H1 (cell line): Measurements from ENCODE around the gene LAIR1. TPM values are rescaled to one million over a fixed set of nuclear protein-coding genes. Genes with fewer than 3 reads are reported as not detected.

Experiments used
- GABPA ChIP-seq: IDR thresholded peaks from 2 replicates; pipeline ENCODE4 v1.6.1; 2011; ENCODE audit warnings: mild to moderate bottlenecking, low read length, moderate library complexity, borderline replicate concordance; ENCODE audit not compliant: insufficient read depth
- POLR2A ChIP-seq, 2 experiments: IDR thresholded peaks; 1 replicate in 1 of 2; 2 replicates in 1 of 2; pipeline ENCODE4 v1.6.1; 2011; ENCODE audit warnings: low read depth in 2 of 2, low read length in 2 of 2, mild to moderate bottlenecking in 2 of 2; ENCODE audit errors: control extremely low read depth in 1 of 2
- RNF2 ChIP-seq: fragments of 200-900, 300-1000 bp; sonication (generic); IDR thresholded peaks from 2 replicates; pipeline ENCODE4 v1.7.1; 2016; ENCODE audit warnings: borderline replicate concordance, low read depth, mild to moderate bottlenecking, antibody characterized with exemption, low read length; ENCODE audit not compliant: poor library complexity, severe bottlenecking; ENCODE audit errors: missing control alignments
- SIRT6 ChIP-seq: IDR thresholded peaks from one replicate; pipeline ENCODE4 v1.7.1; 2012; ENCODE audit warnings: low read length, inconsistent platforms
- SP2 ChIP-seq: IDR thresholded peaks from 2 replicates; pipeline ENCODE4 v1.6.1; 2012; ENCODE audit warnings: mild to moderate bottlenecking, low read length, inconsistent platforms
- TAF7 ChIP-seq: optimal IDR thresholded peaks from 2 replicates; pipeline ENCODE3; 2011; ENCODE audit warnings: low read depth, mild to moderate bottlenecking, inconsistent platforms, low read length, moderate library complexity, borderline replicate concordance
- TBP ChIP-seq: IDR thresholded peaks from 2 replicates; pipeline ENCODE4 v1.6.1; 2011; ENCODE audit warnings: low read depth, low read length, improper control_type of control experiment
- TEAD4 ChIP-seq: IDR thresholded peaks from 2 replicates; pipeline ENCODE4 v1.6.1; 2012; ENCODE audit warnings: low read depth, low read length, inconsistent platforms, mixed read lengths
- polyA plus RNA-seq, 7 experiments: library from polyadenylated mRNA; depleted of rRNA in 3 of 7; stranded (reverse) in 5 of 7; unstranded in 2 of 7; fragments of >200 nt in 5 of 7; fragments of 200-250 nt in 2 of 7; gene quantifications; 1 replicate in 5 of 7; 2 replicates in 1 of 7; 4 replicates in 1 of 7; pipeline versions ENCODE4 v1.2.1 to v1.2.3, GENCODE V29; 2011 to 2013; ENCODE audit warnings: missing spikeins in 2 of 7, mixed read lengths in 2 of 7
- total RNA-seq: library from RNA; stranded (reverse); fragmentation: NEBNext Ultra II Directional; extraction: Animal tissue kit (Norgen Biotek cat#: 25700); gene quantifications from 2 replicates; pipeline ENCODE4 v1.2.1, GENCODE V29; 2021
- TF ChIP-seq, protein P1 (sequence below): fragments of 300-600 bp; sonication (generic); IDR thresholded peaks from 2 replicates; pipeline ENCODE4 v1.7.1; 2012; ENCODE audit warnings: low read length, moderate library complexity, mild to moderate bottlenecking, inconsistent platforms; ENCODE audit not compliant: insufficient replicate concordance
- TF ChIP-seq, protein P2 (sequence below): IDR thresholded peaks from 2 replicates; pipeline ENCODE4 v1.6.1; 2012; ENCODE audit warnings: inconsistent platforms

Gene LAIR1
- total and polyA plus RNA-seq, 2 of the 8 experiments (the other 6 are each of a cell fraction or from before 2014, with no cell fraction given), result 0.18 TPM; not detected in 1

DNA sequence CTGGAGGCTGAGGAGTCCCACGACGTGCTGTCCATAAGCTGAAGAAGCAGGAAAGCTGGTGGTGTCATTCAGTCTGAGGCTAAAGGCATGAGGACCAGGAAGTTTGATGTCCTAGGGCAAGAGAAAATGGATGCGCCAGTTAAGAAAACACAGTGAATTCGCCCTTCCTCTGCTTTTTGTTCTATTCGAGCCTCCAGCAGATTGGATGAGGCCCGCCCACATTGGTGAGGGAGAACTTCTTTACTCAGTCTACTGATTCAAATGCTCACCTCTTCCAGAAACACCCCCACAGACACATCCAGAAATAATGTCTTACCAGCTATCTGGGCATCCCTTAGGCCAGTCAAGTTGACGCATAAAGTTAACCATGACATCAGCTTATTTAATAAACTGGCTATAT lies 43.0 kb upstream of the LAIR1 start (continued):
- TF ChIP-seq, protein P1, sequence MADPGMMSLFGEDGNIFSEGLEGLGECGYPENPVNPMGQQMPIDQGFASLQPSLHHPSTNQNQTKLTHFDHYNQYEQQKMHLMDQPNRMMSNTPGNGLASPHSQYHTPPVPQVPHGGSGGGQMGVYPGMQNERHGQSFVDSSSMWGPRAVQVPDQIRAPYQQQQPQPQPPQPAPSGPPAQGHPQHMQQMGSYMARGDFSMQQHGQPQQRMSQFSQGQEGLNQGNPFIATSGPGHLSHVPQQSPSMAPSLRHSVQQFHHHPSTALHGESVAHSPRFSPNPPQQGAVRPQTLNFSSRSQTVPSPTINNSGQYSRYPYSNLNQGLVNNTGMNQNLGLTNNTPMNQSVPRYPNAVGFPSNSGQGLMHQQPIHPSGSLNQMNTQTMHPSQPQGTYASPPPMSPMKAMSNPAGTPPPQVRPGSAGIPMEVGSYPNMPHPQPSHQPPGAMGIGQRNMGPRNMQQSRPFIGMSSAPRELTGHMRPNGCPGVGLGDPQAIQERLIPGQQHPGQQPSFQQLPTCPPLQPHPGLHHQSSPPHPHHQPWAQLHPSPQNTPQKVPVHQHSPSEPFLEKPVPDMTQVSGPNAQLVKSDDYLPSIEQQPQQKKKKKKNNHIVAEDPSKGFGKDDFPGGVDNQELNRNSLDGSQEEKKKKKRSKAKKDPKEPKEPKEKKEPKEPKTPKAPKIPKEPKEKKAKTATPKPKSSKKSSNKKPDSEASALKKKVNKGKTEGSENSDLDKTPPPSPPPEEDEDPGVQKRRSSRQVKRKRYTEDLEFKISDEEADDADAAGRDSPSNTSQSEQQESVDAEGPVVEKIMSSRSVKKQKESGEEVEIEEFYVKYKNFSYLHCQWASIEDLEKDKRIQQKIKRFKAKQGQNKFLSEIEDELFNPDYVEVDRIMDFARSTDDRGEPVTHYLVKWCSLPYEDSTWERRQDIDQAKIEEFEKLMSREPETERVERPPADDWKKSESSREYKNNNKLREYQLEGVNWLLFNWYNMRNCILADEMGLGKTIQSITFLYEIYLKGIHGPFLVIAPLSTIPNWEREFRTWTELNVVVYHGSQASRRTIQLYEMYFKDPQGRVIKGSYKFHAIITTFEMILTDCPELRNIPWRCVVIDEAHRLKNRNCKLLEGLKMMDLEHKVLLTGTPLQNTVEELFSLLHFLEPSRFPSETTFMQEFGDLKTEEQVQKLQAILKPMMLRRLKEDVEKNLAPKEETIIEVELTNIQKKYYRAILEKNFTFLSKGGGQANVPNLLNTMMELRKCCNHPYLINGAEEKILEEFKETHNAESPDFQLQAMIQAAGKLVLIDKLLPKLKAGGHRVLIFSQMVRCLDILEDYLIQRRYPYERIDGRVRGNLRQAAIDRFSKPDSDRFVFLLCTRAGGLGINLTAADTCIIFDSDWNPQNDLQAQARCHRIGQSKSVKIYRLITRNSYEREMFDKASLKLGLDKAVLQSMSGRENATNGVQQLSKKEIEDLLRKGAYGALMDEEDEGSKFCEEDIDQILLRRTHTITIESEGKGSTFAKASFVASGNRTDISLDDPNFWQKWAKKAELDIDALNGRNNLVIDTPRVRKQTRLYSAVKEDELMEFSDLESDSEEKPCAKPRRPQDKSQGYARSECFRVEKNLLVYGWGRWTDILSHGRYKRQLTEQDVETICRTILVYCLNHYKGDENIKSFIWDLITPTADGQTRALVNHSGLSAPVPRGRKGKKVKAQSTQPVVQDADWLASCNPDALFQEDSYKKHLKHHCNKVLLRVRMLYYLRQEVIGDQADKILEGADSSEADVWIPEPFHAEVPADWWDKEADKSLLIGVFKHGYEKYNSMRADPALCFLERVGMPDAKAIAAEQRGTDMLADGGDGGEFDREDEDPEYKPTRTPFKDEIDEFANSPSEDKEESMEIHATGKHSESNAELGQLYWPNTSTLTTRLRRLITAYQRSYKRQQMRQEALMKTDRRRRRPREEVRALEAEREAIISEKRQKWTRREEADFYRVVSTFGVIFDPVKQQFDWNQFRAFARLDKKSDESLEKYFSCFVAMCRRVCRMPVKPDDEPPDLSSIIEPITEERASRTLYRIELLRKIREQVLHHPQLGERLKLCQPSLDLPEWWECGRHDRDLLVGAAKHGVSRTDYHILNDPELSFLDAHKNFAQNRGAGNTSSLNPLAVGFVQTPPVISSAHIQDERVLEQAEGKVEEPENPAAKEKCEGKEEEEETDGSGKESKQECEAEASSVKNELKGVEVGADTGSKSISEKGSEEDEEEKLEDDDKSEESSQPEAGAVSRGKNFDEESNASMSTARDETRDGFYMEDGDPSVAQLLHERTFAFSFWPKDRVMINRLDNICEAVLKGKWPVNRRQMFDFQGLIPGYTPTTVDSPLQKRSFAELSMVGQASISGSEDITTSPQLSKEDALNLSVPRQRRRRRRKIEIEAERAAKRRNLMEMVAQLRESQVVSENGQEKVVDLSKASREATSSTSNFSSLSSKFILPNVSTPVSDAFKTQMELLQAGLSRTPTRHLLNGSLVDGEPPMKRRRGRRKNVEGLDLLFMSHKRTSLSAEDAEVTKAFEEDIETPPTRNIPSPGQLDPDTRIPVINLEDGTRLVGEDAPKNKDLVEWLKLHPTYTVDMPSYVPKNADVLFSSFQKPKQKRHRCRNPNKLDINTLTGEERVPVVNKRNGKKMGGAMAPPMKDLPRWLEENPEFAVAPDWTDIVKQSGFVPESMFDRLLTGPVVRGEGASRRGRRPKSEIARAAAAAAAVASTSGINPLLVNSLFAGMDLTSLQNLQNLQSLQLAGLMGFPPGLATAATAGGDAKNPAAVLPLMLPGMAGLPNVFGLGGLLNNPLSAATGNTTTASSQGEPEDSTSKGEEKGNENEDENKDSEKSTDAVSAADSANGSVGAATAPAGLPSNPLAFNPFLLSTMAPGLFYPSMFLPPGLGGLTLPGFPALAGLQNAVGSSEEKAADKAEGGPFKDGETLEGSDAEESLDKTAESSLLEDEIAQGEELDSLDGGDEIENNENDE, result no peak
- no peak for TF ChIP-seq TEAD4
- no peak for TF ChIP-seq GABPA
- no peak for TF ChIP-seq SIRT6
- no peak for TF ChIP-seq TBP
- TF ChIP-seq, protein P2, sequence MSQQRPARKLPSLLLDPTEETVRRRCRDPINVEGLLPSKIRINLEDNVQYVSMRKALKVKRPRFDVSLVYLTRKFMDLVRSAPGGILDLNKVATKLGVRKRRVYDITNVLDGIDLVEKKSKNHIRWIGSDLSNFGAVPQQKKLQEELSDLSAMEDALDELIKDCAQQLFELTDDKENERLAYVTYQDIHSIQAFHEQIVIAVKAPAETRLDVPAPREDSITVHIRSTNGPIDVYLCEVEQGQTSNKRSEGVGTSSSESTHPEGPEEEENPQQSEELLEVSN, result no peak
- TF ChIP-seq POLR2A (IDR thresholded peaks at IDR 0.05; ENCODE audit: control extremely low read depth in 1 of 2, low read depth in 2 of 2, low read length in 2 of 2), result no peak
- no peak for TF ChIP-seq SP2
- TF ChIP-seq RNF2, result no peak
- TF ChIP-seq TAF7, result no peak
